H1 (cell line): ENCODE measurements around the gene PSKH1. TPM values are rescaled to one million over a fixed set of nuclear protein-coding genes. Genes with fewer than 3 reads are reported as not detected.

Experiments used
- CTBP2 ChIP-seq: IDR thresholded peaks from 2 replicates; pipeline ENCODE4 v1.7.0; 2011; ENCODE audit warnings: borderline replicate concordance, mild to moderate bottlenecking, moderate library complexity, mixed read lengths, low read length; ENCODE audit not compliant: insufficient read depth, insufficient read length
- POLR2A ChIP-seq, 2 experiments: IDR thresholded peaks; 1 replicate in 1 of 2; 2 replicates in 1 of 2; pipeline ENCODE4 v1.6.1; 2011; ENCODE audit warnings: low read depth in 2 of 2, low read length in 2 of 2, mild to moderate bottlenecking in 2 of 2; ENCODE audit errors: control extremely low read depth in 1 of 2
- polyA plus RNA-seq, 7 experiments: library from polyadenylated mRNA; depleted of rRNA in 3 of 7; stranded (reverse) in 5 of 7; unstranded in 2 of 7; fragments of >200 nt in 5 of 7; fragments of 200-250 nt in 2 of 7; gene quantifications; 1 replicate in 5 of 7; 2 replicates in 1 of 7; 4 replicates in 1 of 7; pipeline versions ENCODE4 v1.2.1 to v1.2.3, GENCODE V29; 2011 to 2013; ENCODE audit warnings: missing spikeins in 2 of 7, mixed read lengths in 2 of 7
- total RNA-seq: library from RNA; stranded (reverse); fragmentation: NEBNext Ultra II Directional; extraction: Animal tissue kit (Norgen Biotek cat#: 25700); gene quantifications from 2 replicates; pipeline ENCODE4 v1.2.1, GENCODE V29; 2021

PSKH1 gene
- total and polyA plus RNA-seq, 2 of the 8 experiments (the other 6 are each of a cell fraction or from before 2014, with no cell fraction given), result 24.8 to 51.0 TPM

DNA sequence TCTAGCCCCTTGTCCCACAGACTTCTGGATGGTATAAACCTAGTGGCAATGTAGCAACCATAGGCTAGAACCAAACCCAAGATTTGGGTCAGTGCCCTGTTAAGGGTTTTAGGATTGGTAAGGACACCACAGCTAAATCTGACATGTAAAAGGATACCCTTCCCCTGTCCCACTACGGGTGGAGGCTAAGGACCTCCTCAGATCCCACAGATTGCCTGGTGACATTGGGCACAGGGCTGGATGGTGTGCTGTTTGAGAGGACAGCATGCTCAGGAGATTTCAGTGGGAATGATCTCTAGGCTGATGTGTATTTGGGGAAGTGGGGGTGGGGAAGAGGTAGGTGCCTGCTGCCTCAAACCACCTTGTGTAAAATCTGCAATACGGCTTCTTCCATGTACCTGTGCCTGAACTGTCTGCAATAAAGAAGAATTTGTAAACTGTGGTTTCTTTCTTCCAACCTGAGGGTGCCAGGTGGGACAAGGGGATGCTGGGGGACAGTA, 20.9 kb upstream of the PSKH1 start (continued):
- TF ChIP-seq CTBP2 (no peak), POLR2A (IDR thresholded peaks at IDR 0.05; ENCODE audit: control extremely low read depth in 1 of 2, low read depth in 2 of 2, low read length in 2 of 2) (no peak)
